NCI-H2081 (cell line): ENCODE data around the gene ENOX2.
"Not testable (repeated sequence)": the region's sequence is repeated elsewhere in the genome, so short reads cannot be mapped to it uniquely, and the experiment has no call there.

Experiments
- DNase-seq, 2 experiments: peaks; one replicate each; lab custom pipeline; 2025; lab: John Stamatoyannopoulos, UW

The ENOX2 gene

DNA sequence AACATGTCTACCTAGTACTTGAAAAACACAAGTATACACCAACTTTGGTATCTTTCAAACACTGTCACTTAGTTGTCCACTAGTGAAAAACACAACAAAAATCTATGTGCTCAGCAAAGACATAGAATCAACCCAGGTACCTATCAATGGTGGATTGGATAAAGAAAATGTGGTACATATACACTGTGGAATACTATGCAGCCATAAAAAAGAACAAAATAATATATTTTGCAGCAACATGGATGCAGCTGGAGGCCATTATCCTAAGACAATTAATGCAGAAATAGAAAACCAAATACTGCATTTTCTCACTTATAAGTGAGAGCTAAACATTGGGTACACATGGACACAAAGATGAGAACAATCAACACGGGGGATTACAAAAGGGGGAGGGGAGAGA lies 148.7 kb downstream of the ENOX2 start:
- no peak for DNase-seq

DNA sequence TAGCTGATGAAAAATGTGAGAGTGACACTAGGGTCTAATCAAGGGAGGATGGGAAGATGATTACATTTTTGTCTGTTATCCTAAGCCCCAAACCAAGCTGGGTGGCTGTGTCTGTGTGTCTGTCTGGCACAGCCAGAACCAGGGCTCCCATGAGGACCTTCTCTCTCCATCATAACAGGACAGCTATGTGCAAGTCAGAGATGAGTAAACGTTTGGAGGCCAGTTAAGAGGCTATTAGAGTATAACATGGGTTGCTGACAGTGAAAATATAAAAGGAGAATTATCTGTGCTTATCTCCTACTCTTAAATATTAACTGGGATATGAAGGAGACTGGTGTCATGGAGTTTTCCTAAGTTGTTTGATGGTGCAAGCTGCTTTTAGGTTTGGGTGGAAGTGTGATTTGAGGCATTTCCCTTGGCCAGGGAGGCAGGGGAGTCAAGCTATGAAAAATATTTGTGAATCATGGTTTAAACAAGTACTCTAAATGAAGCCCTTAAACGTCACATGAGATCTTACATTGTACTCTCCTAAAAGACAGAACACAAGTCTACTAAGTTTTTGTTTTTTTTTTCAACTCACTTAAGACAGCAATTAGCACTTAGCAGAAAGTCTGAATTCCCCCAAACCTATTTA lies 156.2 kb downstream of the ENOX2 start:
- no peak for DNase-seq

DNA sequence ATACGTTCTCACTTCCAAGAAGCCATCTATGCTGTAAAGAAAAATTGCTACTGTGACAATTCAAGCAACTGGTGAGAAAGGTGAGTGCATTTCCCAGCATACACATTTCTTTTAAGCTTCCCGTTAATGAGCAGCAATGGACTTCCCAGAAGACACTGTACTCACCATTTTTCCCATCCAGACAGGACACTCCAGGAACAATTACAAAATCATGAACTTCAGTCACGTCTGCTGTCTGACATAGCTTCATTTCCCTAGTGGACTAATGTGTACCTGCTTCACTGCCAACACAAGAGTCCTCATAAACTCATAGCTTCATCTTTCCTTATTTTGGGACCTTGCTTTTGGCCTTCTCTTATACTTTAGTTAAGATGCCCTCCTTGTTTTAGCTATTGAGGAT lies 156.9 kb downstream of the ENOX2 start:
- DNase-seq = no peak

DNA sequence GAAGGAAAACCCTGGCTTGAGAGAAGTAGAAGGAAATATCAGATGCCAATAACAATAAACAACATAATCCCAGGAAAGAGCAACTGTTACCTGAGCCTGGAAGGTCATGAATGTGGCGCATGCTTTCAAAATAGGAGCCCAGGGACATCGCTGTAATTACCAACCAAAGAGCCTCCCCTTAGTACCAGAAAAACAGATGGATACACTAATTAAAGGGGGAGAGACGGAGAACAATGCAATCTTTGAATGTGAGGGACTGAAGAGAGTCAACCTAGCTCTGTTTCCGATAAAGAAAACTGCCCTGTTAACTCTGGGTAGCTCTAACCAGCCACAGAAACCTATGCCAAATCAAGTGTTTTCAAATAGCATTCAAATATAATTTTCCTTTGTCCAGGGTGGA lies 161.4 kb downstream of the ENOX2 start:
- no peak for DNase-seq

DNA sequence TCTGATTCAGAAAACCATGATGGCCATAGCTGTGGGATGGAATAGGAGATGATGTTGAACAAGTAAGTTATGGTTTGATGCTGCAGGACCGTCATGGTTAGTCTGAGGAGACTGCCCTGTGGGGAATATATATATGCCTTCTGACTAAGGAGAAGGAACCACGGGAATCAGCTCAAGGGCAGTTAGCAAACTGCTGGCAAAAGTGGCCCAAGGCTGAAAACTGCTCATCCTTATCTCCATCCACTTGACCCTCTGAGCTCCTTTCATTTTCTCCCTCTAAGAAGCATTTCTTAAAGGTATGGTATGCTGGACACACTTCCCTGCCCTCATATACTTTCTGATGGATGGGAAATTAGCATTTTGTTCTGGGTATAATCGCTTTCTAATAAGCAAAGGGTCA lies 161.9 kb downstream of the ENOX2 start:
- DNase-seq = no peak

DNA sequence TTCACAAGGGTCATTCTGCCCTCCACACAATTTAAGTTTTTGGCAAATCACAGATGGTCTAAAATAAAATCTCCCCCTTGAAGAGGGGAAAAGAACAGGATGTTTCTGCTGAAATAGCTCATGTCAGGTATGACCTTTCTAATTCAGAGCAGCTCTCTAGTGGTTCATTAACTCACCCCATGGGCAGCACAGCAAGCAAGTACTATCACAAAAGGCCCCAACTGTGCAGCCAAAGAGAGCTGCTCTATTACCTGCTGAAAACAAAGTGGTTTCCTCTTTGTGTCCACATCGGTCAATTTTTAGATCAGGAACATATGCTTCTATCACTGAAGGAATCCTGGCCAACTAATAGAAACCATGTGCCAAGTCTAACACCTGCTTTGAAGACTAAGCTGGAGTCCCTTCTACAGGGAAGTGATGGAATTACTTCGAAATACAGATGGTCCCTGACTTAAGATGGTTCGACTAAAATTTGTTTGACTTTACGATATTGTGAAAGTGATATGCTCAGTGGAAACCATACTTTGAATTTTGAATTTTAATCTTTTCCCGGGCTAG lies 164.3 kb downstream of the ENOX2 start:
- peak; percentile 13 to 58 for DNase-seq

DNA sequence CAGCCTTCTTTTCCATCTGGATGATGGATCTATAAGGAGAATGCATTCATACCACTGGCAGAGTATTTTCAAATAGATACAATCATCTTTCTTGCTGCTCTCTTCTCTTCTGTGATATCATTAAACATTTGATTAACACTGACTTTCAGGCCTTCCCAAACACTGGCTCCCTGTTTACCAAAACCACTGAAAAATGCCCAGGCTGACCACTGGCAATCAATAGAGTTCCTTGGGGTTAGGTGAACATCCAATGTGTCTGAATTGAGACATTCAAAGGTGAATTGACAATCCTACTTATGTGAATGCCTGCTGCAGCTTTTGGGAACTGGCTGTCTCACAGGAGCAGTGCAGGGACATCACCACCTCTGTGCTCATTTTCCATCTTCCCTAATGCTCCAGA lies 168.3 kb downstream of the ENOX2 start:
- DNase-seq = no peak

DNA sequence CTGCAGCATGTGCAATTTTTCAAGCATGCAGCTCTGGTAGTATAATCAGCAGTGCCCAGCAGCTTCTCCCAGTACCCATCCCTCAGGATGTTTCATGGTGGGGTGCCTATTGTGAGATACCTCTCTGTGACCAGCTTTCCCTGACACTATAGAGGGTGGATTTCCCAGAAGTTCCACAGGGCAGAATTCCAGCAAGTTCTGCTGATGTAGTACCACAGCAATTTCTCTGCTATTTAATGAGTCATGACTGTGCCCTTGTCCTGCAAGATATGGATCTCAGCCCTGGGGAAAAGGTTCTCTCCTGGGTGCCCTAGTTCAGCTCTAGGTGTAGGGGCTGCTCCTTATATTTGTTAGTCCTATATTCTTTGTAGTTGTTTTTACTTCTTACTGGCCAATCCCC lies 174.8 kb downstream of the ENOX2 start:
- DNase-seq = no peak

DNA sequence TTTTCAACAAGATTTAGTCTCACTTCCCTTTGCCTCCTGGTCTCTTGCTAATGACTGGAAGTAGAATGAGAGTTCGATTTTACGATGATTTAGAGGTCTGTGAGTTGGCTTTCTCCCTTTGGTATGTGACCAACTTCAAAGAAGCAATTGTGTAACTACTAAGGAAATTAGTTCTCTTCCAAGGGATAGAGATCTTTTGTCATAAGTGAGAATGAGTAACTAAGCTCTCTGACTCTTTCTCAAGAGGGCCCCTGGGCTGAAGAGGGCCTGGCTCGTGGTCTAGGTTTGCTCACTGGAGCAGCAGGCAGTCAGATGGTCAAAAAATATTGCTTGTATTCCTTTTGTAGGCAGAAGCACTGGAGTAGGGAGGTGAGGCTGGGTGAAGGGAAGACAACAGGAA lies 176.3 kb downstream of the ENOX2 start:
- DNase-seq = no peak

DNA sequence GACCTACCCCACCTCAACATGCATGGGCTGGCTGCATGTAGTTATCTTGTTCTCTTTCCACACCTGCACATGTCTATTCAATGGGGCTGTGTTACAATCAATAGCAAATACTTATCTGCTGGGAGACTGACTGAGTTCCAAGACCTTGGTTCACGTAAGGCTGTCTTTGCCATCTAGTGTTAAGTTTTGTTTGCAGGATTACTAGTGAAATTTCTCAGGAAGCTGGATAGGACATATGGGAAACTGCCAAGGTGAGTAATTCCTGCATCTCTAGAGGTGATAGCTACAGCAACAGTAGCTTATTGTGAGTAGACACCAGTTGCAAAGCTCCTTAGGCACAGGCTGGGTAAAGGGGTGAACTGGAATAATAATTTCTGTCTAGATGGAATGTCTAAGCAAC lies 177.5 kb downstream of the ENOX2 start:
- no peak for DNase-seq

DNA sequence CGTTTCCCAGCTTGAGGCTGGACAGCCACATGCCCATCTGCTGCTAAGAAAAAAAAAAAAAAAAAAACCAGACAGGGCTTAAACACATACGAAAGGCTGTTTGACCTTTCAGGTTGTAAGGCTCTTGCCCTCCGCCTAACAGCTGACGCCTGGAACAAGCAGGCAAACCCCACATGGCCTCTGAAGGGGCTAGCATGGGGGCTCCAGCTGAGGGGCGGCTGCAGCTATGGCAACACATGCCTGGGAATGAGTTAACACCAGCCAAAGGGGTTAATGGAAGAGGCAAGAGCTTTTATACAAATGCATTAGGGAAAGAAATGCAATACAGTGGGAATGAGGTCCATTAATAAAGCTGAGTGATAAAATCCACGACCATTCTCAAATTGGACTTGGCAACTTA lies 183.6 kb downstream of the ENOX2 start:
- DNase-seq = no peak

DNA sequence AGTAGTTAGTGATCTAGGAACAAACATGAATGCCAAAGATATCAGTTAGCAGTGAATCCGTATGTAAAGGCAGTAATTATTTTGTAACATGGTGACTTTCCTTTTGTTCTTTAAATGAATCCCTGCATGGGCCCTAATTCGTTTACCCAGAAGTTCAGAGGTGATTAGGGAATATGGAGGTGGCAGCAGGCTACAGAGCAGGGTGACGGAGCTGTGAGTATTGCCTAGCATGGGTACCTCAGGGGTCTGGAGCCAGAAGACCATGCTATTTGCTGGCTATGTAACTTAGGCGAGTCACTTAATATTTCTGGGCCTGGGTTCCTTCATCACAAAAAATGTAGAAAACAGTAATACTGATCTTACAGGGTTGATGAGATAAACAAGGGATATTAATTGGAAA lies 184.9 kb downstream of the ENOX2 start:
- no peak for DNase-seq

DNA sequence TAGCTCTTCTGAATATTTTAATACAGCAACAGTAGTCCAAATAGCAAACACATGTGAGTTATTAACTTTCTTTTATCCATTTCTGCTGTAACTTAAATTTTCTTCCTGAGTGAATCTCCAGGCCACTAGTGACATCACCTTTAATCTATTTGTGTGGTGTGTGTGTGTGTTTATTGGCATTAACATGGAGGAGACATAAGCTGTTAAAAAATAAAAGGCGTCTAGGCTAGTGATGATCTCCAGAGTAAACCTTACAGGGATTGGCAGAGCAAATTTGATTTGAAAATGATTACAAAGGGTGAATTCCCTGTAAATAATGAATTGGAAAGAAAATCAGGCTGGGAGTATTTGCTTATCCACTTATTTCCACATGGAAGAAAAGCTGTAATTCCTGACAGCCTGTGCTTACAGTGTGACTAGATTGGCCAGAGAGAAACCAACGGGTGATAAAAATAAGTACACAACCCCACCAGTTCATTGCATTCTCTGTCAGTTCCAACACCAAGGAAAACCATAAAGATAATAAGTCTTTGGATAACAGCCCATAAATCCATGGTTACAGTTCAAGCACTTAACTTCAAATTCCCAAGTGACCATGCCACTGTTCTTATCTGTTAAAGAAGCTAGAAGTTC lies 186.1 kb downstream of the ENOX2 start:
- DNase-seq = peak; percentile 4 to 44

DNA sequence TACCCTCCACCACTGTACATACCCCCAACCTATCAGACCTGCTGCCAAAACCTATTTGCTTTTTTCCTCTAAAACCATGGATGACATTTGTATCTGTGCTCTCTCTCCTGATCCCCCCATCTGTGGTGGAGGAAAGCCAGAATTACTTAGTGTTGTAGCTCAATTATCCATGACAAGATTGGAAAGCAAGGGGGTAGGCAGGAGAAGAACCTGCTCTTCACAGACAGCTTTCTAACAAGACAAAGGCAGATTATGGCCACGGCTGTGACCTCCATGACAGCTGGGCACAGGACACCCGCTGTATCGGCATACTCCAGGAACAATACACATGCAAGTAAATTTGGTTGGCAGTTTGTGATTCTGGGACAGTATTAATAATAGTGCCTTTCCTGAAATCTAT lies 186.7 kb downstream of the ENOX2 start:
- DNase-seq = no peak

DNA sequence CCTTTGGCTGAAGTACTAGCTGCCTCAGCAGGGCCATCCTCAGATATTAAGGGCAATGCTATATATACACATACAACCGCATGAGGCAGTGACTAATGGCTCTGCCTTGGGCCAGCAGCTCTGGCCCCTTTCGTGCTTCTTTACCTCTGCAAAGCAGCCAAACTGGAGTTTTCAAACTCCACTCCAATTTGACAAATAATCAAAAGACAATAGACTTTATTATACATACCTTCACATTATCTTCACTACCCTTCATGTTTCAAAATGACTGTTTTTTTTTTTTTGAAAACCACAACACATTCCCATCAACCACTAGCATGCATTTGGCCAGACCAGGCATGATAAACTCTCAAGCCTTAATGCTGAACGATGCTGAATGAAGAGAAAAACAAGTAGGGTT lies 187.7 kb downstream of the ENOX2 start:
- no peak for DNase-seq

DNA sequence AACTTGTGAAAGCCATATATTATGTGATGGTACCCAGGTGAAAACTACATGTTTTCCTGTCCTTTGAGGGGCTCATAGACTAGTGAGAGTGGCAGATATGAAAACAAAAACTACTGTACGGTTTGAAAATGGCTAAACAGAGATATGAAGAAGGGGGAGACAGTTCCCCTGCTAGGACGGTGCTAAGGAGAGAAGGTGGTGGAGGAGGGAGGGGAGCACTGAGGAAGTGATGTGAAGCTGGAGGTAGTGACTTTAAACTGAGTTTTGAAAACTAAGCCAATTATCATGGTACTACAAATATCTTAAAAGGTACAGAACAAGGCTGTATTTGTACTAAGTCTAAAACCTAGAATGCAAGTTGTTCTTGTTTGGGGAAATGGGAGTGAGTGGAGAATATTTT lies 188.3 kb downstream of the ENOX2 start:
- DNase-seq = no peak

DNA sequence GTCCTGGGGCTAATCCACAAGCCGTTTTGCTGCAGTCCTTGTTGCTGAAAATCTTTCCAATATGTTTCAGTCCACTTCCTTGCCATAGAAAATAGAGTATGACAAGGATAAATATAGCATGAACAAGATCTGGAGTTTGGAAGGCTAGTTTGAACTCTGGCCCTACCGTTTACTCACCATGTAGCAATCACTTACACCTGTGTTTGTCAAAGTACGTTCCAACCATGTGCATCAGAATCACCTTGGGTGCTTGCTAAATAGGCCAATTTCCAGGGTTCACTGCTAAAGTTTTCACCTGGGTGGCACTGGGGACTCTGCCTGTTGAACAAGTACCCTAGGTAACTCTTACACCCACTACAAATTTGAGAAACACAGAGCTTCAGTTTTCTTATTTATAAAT lies 188.9 kb downstream of the ENOX2 start:
- DNase-seq = no peak

DNA sequence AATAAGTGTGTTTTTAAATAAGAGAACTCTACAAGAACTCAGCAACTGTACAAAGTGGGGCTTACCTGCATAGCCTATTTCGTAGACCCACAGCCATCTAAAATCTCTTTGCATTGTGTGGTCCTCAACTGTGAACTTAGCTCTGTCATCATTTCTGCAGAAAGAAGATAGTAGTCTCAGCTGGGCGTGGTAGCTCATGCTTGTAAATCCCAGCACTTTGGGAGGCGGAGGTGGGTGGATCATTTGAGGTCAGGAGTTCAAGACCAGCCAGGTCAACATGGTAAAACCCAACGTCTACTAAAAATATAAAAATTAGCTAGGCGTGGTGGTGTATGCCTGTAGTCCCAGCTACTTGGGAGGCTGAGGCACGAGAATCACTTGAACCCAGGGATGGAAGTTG lies 193.8 kb downstream of the ENOX2 start:
- not testable (repeated sequence) for DNase-seq

DNA sequence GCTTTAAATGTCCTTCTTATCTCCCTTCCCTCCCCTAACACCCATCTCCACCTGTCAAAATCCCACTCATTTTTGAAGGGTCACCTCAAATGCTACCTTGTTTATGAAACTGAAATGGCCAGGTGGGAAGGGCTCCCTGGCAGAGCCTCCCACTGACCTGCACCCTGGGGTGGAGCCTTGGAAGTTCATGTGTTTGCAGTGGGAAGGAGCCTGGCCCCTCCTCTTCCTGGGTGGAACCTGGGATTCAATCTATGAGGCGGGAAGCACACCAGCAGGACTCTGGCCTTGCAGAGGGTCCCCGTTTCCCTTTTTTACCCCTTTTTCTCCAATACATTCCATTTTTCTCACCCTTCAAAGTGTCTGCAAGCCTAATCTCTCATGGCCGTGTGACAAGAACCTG lies 197.4 kb downstream of the ENOX2 start:
- DNase-seq = no peak

DNA sequence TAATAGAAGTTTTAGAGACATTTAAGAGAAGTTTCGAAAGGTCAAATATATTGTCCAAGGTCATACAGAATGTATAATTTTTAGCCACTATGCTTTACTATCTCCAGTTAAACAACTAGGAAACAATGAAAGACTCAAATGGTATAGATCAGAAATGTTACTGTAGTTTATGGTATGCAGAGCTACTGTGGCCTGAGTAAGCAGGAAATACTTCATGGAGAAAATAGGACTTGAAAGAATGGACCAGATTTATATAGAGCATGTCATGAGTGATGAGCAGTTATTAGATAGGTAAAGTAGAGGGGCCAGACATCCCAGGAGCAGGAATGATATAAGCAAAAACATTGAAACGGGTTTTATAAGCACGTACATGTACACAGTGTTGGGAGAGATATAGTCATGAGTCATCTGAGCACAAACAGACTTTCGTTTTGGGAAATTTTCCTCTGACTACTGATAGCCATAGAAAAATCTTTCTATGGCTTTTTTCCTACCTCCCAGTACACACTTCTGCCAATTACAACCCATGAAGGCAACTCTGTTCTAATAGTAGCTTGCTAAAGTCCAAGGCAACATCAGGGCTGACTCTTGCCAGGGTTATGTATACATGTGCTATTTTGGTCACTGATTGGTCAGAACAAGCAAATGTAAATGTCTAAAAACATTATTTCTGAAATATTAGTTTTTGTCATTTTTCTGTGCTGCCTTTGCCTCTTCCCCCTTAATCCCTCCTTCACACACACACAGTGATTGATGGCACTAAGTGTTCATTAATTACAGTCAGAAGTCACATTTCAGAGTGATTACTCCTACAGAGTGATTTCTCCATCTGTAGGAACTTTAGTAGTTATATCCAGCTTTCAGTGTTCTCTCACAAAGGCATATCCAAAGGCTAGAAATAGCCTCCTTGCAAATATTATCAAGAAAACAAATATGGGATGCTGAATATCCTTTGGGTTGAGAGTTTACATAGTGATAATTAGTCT lies 198.7 kb downstream of the ENOX2 start:
- no peak for DNase-seq

DNA sequence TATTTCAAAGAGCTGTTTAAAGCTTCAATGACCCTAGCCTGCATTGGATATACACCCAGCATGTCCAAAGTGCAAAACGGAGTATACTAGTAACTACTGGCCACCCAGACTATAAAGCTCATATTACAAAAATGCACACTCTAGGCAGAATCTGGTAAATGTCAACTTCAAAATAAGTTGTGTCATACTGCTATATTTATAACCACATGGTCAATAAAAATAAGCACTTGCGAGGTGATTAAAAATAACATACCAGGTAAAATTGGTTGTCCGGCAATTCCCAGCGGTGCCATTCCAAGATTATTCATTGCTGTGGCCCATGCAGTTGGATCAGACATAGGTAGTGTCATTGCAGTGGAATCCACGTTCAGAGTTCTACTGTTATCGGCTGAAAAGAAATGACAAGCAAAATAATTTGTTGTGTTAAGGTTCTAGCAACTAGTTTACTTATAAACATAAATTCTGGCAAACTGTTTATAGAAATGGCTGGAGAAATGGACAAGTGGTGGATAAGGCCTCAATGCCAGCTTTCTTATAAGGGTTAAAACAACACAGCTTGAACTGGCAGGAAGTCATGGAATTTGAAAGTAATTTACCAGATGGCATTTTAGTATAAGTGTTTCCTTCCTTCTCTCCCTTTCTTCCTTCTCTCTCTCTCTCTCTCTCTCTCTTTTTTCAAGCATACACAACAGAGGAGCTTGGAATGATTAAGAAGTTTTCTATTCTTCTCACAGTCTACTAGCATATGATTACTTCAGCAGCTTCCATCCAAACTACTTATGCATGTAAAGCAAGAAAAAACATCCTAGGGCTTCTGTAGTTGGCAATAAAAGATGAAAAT lies 199.9 kb downstream of the ENOX2 start:
- no peak for DNase-seq

DNA sequence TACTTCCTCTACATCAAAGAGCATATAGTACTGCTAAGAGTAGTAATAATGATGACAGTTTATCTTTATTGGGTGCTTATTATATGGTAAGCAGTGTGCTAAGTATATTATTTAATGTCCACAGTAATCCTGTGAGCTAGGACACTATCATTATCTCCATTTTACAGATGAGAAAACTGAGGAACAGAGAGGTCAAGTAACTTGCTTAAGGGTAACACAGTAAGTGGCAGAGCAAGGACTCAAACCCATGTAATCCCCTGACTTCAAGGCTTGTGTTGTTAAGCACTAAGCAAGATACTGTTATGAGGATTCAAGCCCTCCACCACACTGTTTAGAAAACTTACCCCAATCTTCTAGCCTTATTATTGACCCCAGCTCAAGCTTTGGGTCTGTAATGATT lies 202.4 kb downstream of the ENOX2 start:
- no peak for DNase-seq
